Measurements from ENCODE around the gene TMEM31.

The TMEM31 gene

GRCh38 chrX:103729015-103729414 is 18.3 kb downstream of the TMEM31 start:
- no peak for TF ChIP-seq ZFX (IDR thresholded peaks at IDR 0.05)
- TF ChIP-seq CTCF (conservative IDR thresholded peaks at IDR 0.05): no peak

GRCh38 chrX:103730147-103730795 is 19.6 kb downstream of the TMEM31 start:
- no peak overlapping the region for H3K27ac ChIP-seq

More at GRCh38 chrX:103729015-103729414, 18.3 kb downstream of the TMEM31 start:
- no peak overlapping the region for H3K27ac ChIP-seq

GRCh38 chrX:103730796-103731493 is 20.2 kb downstream of the TMEM31 start:
- no peak overlapping the region for H3K27ac ChIP-seq
- TF ChIP-seq ZFX (IDR thresholded peaks at IDR 0.05): no peak
- TF ChIP-seq CTCF (conservative IDR thresholded peaks at IDR 0.05): no peak

More at GRCh38 chrX:103730147-103730795, 19.6 kb downstream of the TMEM31 start:
- no peak for TF ChIP-seq ZFX (IDR thresholded peaks at IDR 0.05)
- no peak for TF ChIP-seq CTCF (conservative IDR thresholded peaks at IDR 0.05)

- no peak overlapping the region for H3K27ac ChIP-seq
- TF ChIP-seq CTCF (conservative IDR thresholded peaks at IDR 0.05): no peak
These were observed 22.3 kb downstream of the TMEM31 start for GRCh38 chrX:103733017-103733416.

GRCh38 chrX:103734125-103734760 is 23.5 kb downstream of the TMEM31 start:
- H3K27ac ChIP-seq: no peak overlapping the region
- no peak for TF ChIP-seq CTCF (conservative IDR thresholded peaks at IDR 0.05)
- no peak for TF ChIP-seq ZFX (IDR thresholded peaks at IDR 0.05)

GRCh38 chrX:103737696-103738095 is 27.0 kb downstream of the TMEM31 start:
- no peak overlapping the region for H3K27ac ChIP-seq

More at GRCh38 chrX:103737696-103738095, 27.0 kb downstream of the TMEM31 start:
- no peak for TF ChIP-seq CTCF (conservative IDR thresholded peaks at IDR 0.05)
- TF ChIP-seq ZFX (IDR thresholded peaks at IDR 0.05): no peak
